ENCODE results near the gene SPATC1L. TPM values are rescaled to one million over a fixed set of nuclear protein-coding genes. Genes with fewer than 3 reads are reported as not detected.
A peak's percentile ranks its signal among the peaks of the same experiment; 100 is the strongest.
"Not testable (repeated sequence)": the region's sequence is repeated elsewhere in the genome, so short reads cannot be mapped to it uniquely, and the experiment has no call there.

Gene SPATC1L
- total RNA-seq, 1 experiment from 2014 or later, result 16.7 TPM

GRCh38 chr21:46142582-46143473 is 41.4 kb downstream of the SPATC1L start:
- Histone ChIP-seq H3K4me1 (ENCODE audit: low read length) (peaks cover 10% of the 10 kb centered on the region), H3K27ac (ENCODE audit: low read length) (no peak overlapping the region), H3K4me3 (ENCODE audit: low read length) (no peak overlapping the region), H3K27me3 (ENCODE audit: low read length) (no peaks in the 10 kb centered on the region), H3K9me2 (replicated peaks; ENCODE audit: insufficient read depth, low read length) (no peaks in the 10 kb centered on the region), H3K4me2 (ENCODE audit: low read depth, low read length, poor library complexity, severe bottlenecking) (peak overlapping the region; percentile 93), H3K9ac (ENCODE audit: low read length) (no peak overlapping the region), H4K20me1 (ENCODE audit: insufficient read depth, low read depth, low read length) (no peaks in the 10 kb centered on the region), H2AFZ (ENCODE audit: low read length) (no peak overlapping the region), H3K79me2 (ENCODE audit: low read length) (no peaks in the 10 kb centered on the region), H3K9me3 (ENCODE audit: low read length) (no peaks in the 10 kb centered on the region), H3K36me3 (ENCODE audit: insufficient read depth, low read length) (no peaks in the 10 kb centered on the region)
- DNase-seq, result no peak

DNA sequence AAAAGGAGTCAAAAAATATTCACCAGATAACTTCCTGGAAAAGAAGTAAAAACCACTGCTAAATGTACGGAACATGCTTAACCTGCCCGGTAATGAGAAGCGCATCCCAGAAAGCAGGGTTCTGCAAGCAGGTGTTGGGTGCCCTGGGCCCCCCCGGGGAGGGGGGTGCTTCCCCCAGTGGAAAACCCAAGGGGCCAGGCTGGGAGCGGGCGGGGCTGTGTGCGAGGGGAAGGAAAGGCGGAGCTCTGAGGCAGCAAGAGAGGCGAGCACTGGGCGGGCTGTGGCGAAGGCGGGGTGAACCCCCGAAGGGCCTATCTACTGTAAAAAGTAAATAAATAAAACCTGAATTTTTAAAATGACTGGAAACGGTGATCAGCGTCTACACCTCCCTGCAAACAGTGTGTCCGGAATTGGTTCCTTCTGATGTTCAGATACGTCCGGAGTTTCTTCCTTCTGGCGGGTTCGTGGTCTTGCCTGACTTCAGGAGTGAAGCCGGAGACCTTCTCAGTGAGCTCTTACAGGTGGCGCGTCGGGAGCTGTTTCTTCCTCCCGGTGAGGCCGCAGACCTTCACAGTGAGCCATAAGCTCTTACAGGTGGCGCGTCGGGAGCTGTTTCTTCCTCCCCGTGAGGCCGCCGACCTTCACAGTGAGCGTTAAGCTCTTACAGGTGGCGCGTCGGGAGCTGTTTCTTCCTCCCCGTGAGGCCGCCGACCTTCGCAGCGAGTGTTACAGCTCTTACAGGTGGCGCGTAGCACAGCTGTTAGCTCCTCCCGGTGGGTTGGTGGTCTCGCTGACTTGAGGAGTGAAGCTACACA is 42.3 kb downstream of the SPATC1L start:
- no peak overlapping the region for H3K27ac ChIP-seq (ENCODE audit: low read length)
- H3K9ac ChIP-seq (ENCODE audit: low read length), result no peak overlapping the region
- no peak overlapping the region for H3K4me3 ChIP-seq (ENCODE audit: low read length)
- no peaks in the 10 kb centered on the region for H3K27me3 ChIP-seq (ENCODE audit: low read length)
- no peaks in the 10 kb centered on the region for H3K36me3 ChIP-seq (ENCODE audit: insufficient read depth, low read length)
- no peaks in the 10 kb centered on the region for H3K9me3 ChIP-seq (ENCODE audit: low read length)
- peaks cover 10% of the 10 kb centered on the region for H3K4me1 ChIP-seq (ENCODE audit: low read length)
- no peak for DNase-seq
- no peak overlapping the region for H2AFZ ChIP-seq (ENCODE audit: low read length)
- H3K9me2 ChIP-seq (replicated peaks; ENCODE audit: insufficient read depth, low read length), result no peaks in the 10 kb centered on the region
- no peaks in the 10 kb centered on the region for H4K20me1 ChIP-seq (ENCODE audit: insufficient read depth, low read depth, low read length)
- H3K4me2 ChIP-seq (ENCODE audit: low read depth, low read length, poor library complexity, severe bottlenecking), result no peak overlapping the region
- H3K79me2 ChIP-seq (ENCODE audit: low read length), result no peaks in the 10 kb centered on the region

- H3K9me3 ChIP-seq (ENCODE audit: low read length), result not testable (repeated sequence)
Measured at GRCh38 chr21:46140352-46141003, 43.8 kb downstream of the SPATC1L start.

DNA sequence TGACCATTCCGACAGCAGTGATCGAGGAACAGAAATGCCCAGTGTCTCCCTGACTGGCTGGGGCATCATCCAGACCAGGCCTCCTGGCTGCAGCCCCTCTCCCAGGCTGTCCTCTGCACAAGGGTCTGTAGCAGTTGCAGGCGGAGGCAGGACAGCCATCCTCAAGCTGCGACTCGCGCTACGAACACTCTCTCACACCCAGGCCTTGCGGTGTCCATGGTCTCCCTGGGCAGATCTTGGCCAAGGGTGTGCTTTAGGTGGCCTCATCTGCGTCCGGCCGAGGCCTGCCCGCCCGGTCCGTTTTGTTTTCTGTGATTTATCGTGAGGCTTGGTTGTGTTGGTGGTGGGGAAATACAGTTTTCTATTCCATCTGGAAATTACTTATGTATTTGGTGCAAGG is 44.6 kb downstream of the SPATC1L start:
- Histone ChIP-seq H3K36me3 (ENCODE audit: insufficient read depth, low read length) (no peaks in the 10 kb centered on the region), H3K4me2 (ENCODE audit: low read depth, low read length, poor library complexity, severe bottlenecking) (no peak overlapping the region), H3K27ac (ENCODE audit: low read length) (no peak overlapping the region), H3K4me1 (ENCODE audit: low read length) (peaks cover 6% of the 10 kb centered on the region), H2AFZ (ENCODE audit: low read length) (no peak overlapping the region), H3K79me2 (ENCODE audit: low read length) (no peaks in the 10 kb centered on the region), H3K27me3 (ENCODE audit: low read length) (no peaks in the 10 kb centered on the region), H3K9me3 (ENCODE audit: low read length) (no peaks in the 10 kb centered on the region), H3K9me2 (replicated peaks; ENCODE audit: insufficient read depth, low read length) (no peaks in the 10 kb centered on the region), H3K9ac (ENCODE audit: low read length) (no peak overlapping the region), H3K4me3 (ENCODE audit: low read length) (no peak overlapping the region), H4K20me1 (ENCODE audit: insufficient read depth, low read depth, low read length) (no peaks in the 10 kb centered on the region)
- no peak for DNase-seq

More at GRCh38 chr21:46140352-46141003, 43.8 kb downstream of the SPATC1L start:
- H3K36me3 ChIP-seq (ENCODE audit: insufficient read depth, low read length); H3K4me3 ChIP-seq (ENCODE audit: low read length); H2AFZ ChIP-seq (ENCODE audit: low read length); H3K27me3 ChIP-seq (ENCODE audit: low read length); H3K27ac ChIP-seq (ENCODE audit: low read length); H3K79me2 ChIP-seq (ENCODE audit: low read length); DNase-seq; H3K9ac ChIP-seq (ENCODE audit: low read length); H3K4me1 ChIP-seq (ENCODE audit: low read length); H3K4me2 ChIP-seq (ENCODE audit: low read depth, low read length, poor library complexity, severe bottlenecking); H3K9me2 ChIP-seq (replicated peaks; ENCODE audit: insufficient read depth, low read length); H4K20me1 ChIP-seq (ENCODE audit: insufficient read depth, low read depth, low read length): not testable (repeated sequence)

DNA sequence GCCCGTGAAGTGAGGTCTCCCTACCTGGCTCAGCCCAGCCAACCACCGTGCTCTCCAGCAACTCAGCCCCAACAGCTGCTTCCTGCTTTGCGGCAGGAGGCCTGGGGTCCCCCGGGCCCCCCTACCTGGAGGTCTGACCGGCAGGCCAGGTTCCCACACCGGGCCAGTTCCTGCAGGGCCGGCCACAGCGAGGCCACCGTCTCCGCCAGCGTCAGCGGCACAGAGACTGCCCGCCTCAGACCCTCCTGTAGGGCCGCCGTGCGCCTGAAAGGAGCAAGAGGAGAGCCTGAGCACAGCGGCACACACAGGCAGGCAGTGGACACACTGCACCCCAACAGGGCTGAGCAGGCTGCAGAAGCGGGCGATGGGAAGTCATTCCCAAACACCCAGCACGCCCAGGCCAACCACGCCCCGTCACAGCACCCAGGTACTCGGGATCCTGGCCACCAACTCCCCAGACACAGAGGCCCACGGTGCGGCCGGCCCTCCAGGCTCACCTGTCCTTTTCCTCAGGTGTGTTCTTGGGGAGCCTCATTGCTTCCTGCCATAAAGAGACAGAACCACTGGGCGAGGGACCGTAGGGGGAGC is 45.8 kb downstream of the SPATC1L start:
- no peaks in the 10 kb centered on the region for H3K9me3 ChIP-seq (ENCODE audit: low read length)
- no peaks in the 10 kb centered on the region for H3K27me3 ChIP-seq (ENCODE audit: low read length)
- no peak overlapping the region for H3K4me3 ChIP-seq (ENCODE audit: low read length)
- no peaks in the 10 kb centered on the region for H3K36me3 ChIP-seq (ENCODE audit: insufficient read depth, low read length)
- no peak overlapping the region for H2AFZ ChIP-seq (ENCODE audit: low read length)
- no peaks in the 10 kb centered on the region for H4K20me1 ChIP-seq (ENCODE audit: insufficient read depth, low read depth, low read length)
- no peak overlapping the region for H3K9ac ChIP-seq (ENCODE audit: low read length)
- H3K79me2 ChIP-seq (ENCODE audit: low read length), result no peaks in the 10 kb centered on the region
- no peak overlapping the region for H3K27ac ChIP-seq (ENCODE audit: low read length)
- no peaks in the 10 kb centered on the region for H3K9me2 ChIP-seq (replicated peaks; ENCODE audit: insufficient read depth, low read length)
- H3K4me1 ChIP-seq (ENCODE audit: low read length), result no peaks in the 10 kb centered on the region
- DNase-seq, result no peak
- H3K4me2 ChIP-seq (ENCODE audit: low read depth, low read length, poor library complexity, severe bottlenecking), result no peak overlapping the region

GRCh38 chr21:46137908-46138307 is 46.4 kb downstream of the SPATC1L start:
- Histone ChIP-seq H3K27ac (ENCODE audit: low read length) (no peak overlapping the region), H3K4me3 (ENCODE audit: low read length) (no peak overlapping the region), H3K9me3 (ENCODE audit: low read length) (no peaks in the 10 kb centered on the region), H2AFZ (ENCODE audit: low read length) (no peak overlapping the region), H3K9ac (ENCODE audit: low read length) (no peak overlapping the region), H3K79me2 (ENCODE audit: low read length) (no peaks in the 10 kb centered on the region), H4K20me1 (ENCODE audit: insufficient read depth, low read depth, low read length) (no peaks in the 10 kb centered on the region), H3K4me2 (ENCODE audit: low read depth, low read length, poor library complexity, severe bottlenecking) (no peak overlapping the region), H3K4me1 (ENCODE audit: low read length) (no peaks in the 10 kb centered on the region), H3K27me3 (ENCODE audit: low read length) (no peaks in the 10 kb centered on the region), H3K9me2 (replicated peaks; ENCODE audit: insufficient read depth, low read length) (no peaks in the 10 kb centered on the region), H3K36me3 (ENCODE audit: insufficient read depth, low read length) (no peaks in the 10 kb centered on the region)
- DNase-seq, result no peak

- Histone ChIP-seq H3K4me3 (ENCODE audit: low read length) (no peak overlapping the region), H3K4me1 (ENCODE audit: low read length) (no peaks in the 10 kb centered on the region), H3K4me2 (ENCODE audit: low read depth, low read length, poor library complexity, severe bottlenecking) (no peak overlapping the region), H3K9ac (ENCODE audit: low read length) (no peak overlapping the region), H3K9me3 (ENCODE audit: low read length) (no peaks in the 10 kb centered on the region), H2AFZ (ENCODE audit: low read length) (no peak overlapping the region), H3K27me3 (ENCODE audit: low read length) (no peaks in the 10 kb centered on the region), H3K36me3 (ENCODE audit: insufficient read depth, low read length) (no peaks in the 10 kb centered on the region), H4K20me1 (ENCODE audit: insufficient read depth, low read depth, low read length) (no peaks in the 10 kb centered on the region), H3K79me2 (ENCODE audit: low read length) (no peaks in the 10 kb centered on the region), H3K27ac (ENCODE audit: low read length) (no peak overlapping the region), H3K9me2 (replicated peaks; ENCODE audit: insufficient read depth, low read length) (no peaks in the 10 kb centered on the region)
- no peak for DNase-seq
Measured at GRCh38 chr21:46136739-46137349, 47.4 kb downstream of the SPATC1L start.
